ENCODE measurements around the gene TSPEAR.

Gene TSPEAR

GRCh38 chr21:44456214-44456914 is 255.0 kb downstream of the TSPEAR start:
- FAIRE-seq, result no peak

- no peak for FAIRE-seq
Observed at GRCh38 chr21:44455524-44456213, 255.7 kb downstream of the TSPEAR start.

GRCh38 chr21:44454747-44455523 is 256.4 kb downstream of the TSPEAR start, which contains the start of gene LRRC3:
TSS of gene LRRC3 (plus strand) at chr21:44455510. CDS start at chr21:44456645, 1,135 bp downstream.
- no peak for FAIRE-seq

GRCh38 chr21:44454058-44454457 is 257.3 kb downstream of the TSPEAR start:
- no peak for FAIRE-seq

GRCh38 chr21:44453120-44453519 is 258.3 kb downstream of the TSPEAR start:
- FAIRE-seq, result no peak

- FAIRE-seq, result no peak
Observed at GRCh38 chr21:44450999-44451398, 260.4 kb downstream of the TSPEAR start.

- no peak for FAIRE-seq
Observed at GRCh38 chr21:44450402-44450801, 261.0 kb downstream of the TSPEAR start.

- FAIRE-seq, result no peak
Observed at GRCh38 chr21:44449473-44450363, 261.7 kb downstream of the TSPEAR start.

- no peak for FAIRE-seq
Observed at GRCh38 chr21:44448651-44449131, 262.7 kb downstream of the TSPEAR start.

Data from islet of Langerhans (tissue), 1 donor.